Nucleus accumbens (tissue), 56 donors: ENCODE data around the gene MB.

ENCODE experiments used
- DNase-seq, 56 donors: peaks; one replicate each; lab custom pipeline; 2025; lab: John Stamatoyannopoulos, UW

MB gene

DNA sequence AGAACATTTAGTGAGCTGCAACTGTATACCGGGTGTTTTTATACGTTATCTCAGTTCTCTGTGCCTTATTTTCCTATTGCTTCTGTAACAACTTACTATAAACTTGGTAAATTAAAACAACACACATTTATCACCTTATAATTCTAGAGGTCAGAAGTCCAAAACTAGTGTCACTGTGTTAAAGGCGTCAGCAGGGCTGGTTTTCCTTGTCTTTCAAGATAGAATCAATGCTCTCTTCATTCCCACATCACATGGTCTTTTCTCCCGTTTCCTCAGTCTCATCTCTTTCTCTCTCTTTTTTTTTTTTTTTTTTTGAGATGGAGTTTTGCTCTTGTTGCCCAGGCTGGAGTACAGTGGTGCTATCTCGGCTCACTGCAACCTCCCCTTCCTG, 36.1 kb downstream of the MB start:
- no peak for DNase-seq

DNA sequence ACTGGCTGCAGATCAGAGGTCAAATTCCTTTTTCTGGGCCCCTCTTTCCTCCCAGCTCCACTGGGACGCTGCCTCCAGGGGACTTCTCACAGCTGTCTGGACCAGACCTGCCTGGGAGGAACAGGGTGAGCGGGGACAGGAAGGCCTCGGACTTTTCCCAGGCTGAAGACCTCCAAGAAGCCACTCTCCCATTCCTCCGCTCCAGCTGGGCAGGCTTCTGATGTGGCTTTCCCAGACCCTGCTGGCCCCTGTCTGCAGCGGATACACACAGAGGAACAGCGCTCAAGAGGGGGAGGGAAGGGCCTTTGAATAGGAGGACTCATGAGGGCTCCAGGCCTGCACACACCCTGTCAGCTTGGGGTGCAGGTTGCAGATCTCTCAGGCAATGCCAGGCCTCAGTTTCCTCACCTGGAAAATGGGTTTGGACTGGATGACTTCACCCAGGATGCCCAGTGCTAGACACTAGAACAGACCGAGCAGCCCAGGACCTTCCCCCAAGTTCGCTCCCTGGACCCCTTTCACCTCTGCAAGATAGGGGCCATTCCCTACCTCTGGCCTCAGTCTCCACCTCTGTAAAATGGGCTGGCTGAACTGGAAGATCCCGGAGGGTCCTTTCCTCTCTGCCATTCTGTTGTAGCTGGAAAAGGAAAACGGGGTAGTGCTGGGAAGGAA, 36.6 kb downstream of the MB start:
- no peak for DNase-seq

DNA sequence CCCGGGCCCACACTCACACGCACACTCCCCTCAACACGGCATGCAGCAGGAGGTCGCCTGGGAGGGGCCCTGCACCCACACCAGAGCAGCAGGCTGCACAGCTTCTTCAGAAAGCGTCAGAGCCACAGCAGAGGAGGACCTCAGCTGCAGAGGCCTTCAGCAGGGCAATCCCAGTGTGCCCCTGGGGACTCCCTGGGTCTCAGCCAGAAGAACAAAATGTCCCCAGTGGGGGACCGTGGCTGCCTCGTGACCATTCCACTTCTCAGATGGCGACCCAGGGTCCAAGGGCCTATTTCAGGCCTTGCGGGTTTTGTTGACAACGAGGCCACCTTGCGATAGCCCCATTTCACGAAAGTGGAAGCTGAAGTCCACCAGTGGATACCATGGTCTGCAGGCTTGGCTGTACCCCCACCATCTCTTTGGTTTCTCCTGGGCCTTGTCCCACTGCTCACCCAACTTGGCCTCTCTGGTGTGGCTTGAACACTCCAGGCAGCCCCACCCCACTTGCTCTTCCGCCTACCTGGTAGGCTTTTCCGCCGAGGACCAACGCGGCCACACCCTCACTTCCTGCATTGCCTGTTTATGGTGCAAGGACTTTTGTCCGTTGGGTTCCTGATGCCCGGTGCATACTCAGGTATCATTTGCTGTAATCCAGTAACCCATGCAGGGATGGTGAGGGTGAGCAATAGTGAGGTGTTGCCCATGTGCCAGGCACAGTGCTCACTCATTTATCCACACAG, 38.1 kb downstream of the MB start:
- no peak for DNase-seq

DNA sequence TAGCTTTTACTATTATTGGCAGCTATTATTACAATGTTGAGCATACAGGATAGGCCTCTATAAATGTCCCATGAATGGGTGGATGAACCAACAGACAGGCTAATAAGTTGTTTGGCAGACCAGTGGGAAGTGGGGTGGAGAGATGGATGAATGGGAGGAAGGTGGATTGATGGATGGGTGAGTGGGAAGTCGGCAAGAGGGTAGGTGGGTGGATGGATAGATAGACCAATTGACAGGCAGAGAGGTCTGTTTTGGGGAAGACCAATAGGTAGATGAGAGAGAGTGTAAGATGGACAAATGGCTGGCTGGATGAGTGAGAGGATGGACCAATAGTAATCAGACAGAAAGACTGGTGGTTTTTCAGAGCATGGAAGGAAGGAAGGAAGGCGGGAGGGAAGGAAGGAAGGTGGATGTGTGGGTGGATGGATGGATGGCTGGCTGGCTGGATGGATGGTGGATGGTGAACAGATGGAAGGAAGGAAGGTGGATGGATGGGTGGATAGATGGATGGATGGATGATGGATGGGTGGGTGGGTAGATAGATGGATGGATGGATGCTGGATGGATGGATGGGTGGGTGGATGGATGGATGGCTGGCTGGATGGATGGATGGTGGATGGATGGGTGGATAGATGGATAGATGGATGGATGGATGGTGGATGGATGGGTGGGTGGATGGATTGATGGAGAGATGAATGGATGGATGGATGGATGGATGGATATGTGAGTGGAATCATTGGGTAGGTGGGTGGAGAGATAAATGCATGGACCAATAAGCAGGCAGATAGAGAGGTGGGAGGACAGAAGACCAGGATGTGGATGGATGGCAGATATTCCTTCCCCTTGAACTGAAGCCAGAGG, 39.1 kb downstream of the MB start:
- DNase-seq, result no peak

- no peak for DNase-seq
Measured at GRCh38 chr22:35576671-35577070, 40.5 kb downstream of the MB start.

GRCh38 chr22:35575116-35575748, 41.9 kb downstream of the MB start:
- DNase-seq, result peak in 19 of 56 donors; percentile 13 to 68 (median 41)

DNA sequence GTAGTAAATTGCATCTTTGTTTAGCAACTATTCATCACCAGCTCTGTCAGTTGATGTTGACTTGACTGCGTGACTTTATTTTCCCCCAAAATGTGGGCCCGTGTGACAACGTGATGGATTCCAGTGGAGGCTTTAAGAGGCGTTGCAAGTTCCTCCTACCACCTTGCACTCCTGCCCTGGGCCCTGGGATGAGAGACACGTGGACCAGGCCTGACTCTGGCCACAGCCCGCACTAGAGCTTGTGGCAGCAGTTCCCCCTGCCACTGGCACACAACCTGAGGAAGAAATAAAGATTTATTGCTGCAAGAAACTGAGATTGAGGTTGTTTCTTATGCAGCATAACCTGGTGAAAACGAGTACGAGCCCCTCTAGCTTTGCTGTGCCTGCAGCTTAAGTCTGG, 44.6 kb downstream of the MB start:
- DNase-seq, result peak in 2 of 56 donors; percentile 7 to 13

DNA sequence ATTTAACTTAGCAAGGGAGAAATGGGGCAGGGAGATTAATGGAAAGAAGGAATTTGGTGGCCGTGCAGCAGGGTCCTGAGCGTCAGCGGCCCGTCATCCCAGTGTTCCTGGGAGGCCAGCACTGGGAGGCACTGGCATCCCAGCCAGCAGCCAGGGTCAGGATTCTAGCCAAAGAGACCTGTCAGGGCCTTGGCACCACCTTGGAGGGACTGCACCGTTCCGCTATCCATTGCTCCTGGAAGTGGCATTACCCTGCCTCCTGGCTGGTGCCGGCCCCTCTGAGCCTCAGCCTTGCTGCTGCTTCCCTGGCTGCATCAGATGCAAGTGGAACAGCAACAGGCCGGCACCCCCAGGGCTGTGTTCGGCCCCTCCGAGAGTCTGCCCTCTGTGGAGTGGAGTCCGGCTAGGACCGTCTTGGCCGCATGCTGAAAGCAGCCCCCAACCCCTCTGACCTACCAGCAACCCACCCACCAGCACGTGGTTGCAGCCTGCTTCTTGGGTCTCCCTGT, 46.4 kb downstream of the MB start:
- no peak for DNase-seq

- no peak for DNase-seq
Measured at GRCh38 chr22:35569916-35570315, 47.2 kb downstream of the MB start.

GRCh38 chr22:35568751-35569739, 48.1 kb downstream of the MB start:
- DNase-seq, result peak in 1 of 56 donors; percentile 30

DNA sequence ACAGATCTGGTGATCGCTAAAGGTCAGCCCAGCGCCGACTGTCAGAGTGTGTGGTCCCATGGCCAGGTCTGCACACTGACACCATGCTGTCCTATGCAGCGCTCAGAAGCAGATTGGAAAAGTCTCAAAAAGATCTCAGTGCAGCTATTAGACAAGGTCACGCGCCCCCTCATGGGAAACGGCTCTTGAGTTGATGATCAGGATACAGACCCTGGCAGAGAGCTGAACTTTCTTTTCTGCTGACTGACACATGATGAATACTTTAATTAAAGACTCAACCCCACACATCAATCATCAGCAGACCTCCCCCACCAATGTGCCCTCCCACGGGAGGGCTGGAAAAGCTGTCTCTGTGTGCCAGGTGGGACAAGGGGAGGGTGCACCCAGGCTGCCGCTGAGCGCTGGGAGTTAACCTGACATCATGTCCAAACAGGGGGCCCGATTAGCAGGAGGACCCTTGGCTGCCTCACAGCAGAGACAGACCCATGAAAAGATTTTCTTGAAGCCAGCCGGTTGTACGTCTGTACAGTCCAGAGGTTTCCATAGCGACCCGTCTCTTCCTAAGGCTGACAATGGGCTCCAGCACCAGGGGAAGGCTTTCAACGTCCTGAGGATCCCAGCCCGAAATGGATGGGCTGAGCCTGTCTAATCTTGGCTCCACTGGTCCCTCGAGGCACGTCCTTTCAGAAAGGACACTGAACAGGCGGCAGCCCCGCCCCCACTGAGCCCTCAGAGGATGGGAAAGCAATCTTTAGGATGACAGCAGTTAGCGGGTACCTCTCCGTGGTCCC, 49.6 kb downstream of the MB start:
- peak in 4 of 56 donors; percentile 14 to 41 (median 28) for DNase-seq

GRCh38 chr22:35564975-35565867, 51.9 kb downstream of the MB start:
- peak in 2 of 56 donors; percentile 25 for DNase-seq

DNA sequence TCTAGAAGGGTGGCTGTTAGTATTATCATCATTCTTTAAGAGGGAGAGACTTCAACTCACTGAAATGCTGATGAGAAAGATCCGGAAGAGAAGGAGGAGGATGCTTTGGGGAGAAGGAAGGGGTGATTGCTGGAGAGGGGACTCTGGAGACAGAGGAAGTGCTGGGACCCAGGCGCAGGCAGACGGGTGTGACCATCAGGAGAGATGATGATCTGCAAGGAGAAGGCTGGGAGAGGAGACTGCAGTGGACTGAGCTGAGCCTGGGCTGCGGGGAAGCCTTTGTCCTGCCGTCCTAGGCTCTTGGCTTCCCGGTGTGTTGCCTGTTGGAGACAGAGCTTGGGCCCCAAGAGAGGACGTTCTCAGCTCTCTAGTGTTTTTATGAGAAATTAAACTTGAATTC, 53.9 kb downstream of the MB start:
- DNase-seq, result no peak

GRCh38 chr22:35561796-35562526, 55.2 kb downstream of the MB start:
- peak in 1 of 56 donors; percentile 19 for DNase-seq

- DNase-seq, result no peak
Measured at GRCh38 chr22:35560824-35561223, 56.3 kb downstream of the MB start.

- DNase-seq, result no peak
Measured at GRCh38 chr22:35560366-35560765, 56.8 kb downstream of the MB start.
